Measurements from ENCODE around the gene TRAPPC1. TPM values are rescaled to one million over a fixed set of nuclear protein-coding genes. Genes with fewer than 3 reads are reported as not detected.
A peak's percentile ranks its signal among the peaks of the same experiment; 100 is the strongest.

TRAPPC1 gene
- total RNA-seq, 1 experiment from 2014 or later: 99.7 TPM

DNA sequence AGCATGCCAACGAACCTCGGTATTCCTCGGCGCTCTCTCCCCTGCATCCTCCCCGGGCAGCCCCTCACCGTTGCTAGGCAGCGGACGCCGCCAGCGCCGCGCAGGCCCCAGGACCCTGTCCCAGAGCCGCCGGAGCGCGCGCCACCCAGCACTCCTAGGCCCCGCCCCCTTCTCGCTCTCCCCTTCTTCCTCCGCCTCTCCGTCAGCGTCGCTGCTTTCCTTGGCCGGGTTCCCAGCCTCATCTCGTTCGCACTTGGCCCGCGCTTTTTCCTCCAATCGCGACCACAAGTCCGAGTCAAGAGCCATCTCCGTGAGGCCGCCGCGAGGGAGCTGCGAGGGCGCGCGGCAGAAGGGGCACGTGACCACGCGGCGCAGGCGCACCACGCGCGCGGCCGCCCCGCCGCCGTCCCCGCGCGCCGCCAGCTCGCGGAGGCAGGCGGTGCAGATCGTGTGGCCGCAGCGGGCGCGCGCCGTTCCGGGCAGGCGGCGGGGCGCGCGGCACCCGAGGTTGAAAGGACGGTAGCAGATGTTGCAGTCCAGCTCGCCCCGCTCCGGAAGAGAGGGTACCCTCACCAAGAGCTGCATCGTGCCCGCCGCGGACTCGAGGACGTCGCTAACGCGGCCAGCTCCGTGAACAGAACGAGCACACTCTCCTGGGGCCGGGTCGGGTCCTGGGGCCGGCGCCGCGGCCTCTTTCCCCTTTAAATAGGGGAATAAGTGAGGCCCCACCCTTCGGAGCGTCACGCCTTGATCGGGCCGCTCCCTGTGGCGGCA is 15.9 kb downstream of the TRAPPC1 start, which contains the start of gene RNF227:
RNF227 (minus strand) TSS at position 679 of the 774 bp plus-strand sequence; CDS start at position 585, 94 bp downstream.
- DNase-seq (ENCODE audit: low spot score) (peak; percentile 90), ATAC-seq (peak; percentile 94)
- H3K36me3 Mint-ChIP-seq: no peaks in the 10 kb centered on the region
- H3K4me3 Mint-ChIP-seq: peak within 1 kb of the TSS; percentile 72
- POLR2A ChIA-PET: interaction anchor here (0.5 to 1.3 kb wide), 2 partner anchors 14 to 269 kb away, joined by 3 read pairs; partner anchors contain the start of gene KCNAB3
- H3K4me1 Mint-ChIP-seq: peaks cover 13% of the 10 kb centered on the region
- 0 out of 2 replicates have a peak, but pooled peaks cover 3% of the 10 kb centered on the region for H3K9me3 Mint-ChIP-seq
- H3K27me3 Mint-ChIP-seq (ENCODE audit: low read depth): peaks cover 70% of the 10 kb centered on the region
- CTCF ChIA-PET: interaction anchor here (0.7 to 6.3 kb wide), 11 partner anchors 25 to 173 kb away, joined by 3 to 53 read pairs (median 4); partner anchors contain the start of genes ALOX15B and NAA38
- H3K27ac Mint-ChIP-seq: no peak within 1 kb of the TSS
- peak; percentile 65; the same call in 1 of the 2 replicates for TF ChIP-seq NR1H2 (CRISPR knock-in tag; IDR thresholded peaks at IDR 0.05)
- TF ChIP-seq, protein P1, sequence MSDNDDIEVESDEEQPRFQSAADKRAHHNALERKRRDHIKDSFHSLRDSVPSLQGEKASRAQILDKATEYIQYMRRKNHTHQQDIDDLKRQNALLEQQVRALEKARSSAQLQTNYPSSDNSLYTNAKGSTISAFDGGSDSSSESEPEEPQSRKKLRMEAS (CRISPR knock-in tag; IDR thresholded peaks at IDR 0.05): peak; percentile 92
- no peak for TF ChIP-seq ZNF423 (CRISPR knock-in tag; IDR thresholded peaks at IDR 0.05)
- peak; percentile 27; the same call in 1 of the 2 replicates for TF ChIP-seq ZNF317 (CRISPR knock-in tag; IDR thresholded peaks at IDR 0.05; ENCODE audit: borderline replicate concordance, low read depth)
- peak; percentile 78 for TF ChIP-seq SMAD3 (CRISPR knock-in tag; IDR thresholded peaks at IDR 0.05; ENCODE audit: borderline replicate concordance)
- TF ChIP-seq, protein P2, sequence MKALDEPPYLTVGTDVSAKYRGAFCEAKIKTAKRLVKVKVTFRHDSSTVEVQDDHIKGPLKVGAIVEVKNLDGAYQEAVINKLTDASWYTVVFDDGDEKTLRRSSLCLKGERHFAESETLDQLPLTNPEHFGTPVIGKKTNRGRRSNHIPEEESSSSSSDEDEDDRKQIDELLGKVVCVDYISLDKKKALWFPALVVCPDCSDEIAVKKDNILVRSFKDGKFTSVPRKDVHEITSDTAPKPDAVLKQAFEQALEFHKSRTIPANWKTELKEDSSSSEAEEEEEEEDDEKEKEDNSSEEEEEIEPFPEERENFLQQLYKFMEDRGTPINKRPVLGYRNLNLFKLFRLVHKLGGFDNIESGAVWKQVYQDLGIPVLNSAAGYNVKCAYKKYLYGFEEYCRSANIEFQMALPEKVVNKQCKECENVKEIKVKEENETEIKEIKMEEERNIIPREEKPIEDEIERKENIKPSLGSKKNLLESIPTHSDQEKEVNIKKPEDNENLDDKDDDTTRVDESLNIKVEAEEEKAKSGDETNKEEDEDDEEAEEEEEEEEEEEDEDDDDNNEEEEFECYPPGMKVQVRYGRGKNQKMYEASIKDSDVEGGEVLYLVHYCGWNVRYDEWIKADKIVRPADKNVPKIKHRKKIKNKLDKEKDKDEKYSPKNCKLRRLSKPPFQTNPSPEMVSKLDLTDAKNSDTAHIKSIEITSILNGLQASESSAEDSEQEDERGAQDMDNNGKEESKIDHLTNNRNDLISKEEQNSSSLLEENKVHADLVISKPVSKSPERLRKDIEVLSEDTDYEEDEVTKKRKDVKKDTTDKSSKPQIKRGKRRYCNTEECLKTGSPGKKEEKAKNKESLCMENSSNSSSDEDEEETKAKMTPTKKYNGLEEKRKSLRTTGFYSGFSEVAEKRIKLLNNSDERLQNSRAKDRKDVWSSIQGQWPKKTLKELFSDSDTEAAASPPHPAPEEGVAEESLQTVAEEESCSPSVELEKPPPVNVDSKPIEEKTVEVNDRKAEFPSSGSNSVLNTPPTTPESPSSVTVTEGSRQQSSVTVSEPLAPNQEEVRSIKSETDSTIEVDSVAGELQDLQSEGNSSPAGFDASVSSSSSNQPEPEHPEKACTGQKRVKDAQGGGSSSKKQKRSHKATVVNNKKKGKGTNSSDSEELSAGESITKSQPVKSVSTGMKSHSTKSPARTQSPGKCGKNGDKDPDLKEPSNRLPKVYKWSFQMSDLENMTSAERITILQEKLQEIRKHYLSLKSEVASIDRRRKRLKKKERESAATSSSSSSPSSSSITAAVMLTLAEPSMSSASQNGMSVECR (CRISPR knock-in tag; IDR thresholded peaks at IDR 0.05; ENCODE audit: borderline replicate concordance): peak; percentile 97
- TF ChIP-seq, protein P3, sequence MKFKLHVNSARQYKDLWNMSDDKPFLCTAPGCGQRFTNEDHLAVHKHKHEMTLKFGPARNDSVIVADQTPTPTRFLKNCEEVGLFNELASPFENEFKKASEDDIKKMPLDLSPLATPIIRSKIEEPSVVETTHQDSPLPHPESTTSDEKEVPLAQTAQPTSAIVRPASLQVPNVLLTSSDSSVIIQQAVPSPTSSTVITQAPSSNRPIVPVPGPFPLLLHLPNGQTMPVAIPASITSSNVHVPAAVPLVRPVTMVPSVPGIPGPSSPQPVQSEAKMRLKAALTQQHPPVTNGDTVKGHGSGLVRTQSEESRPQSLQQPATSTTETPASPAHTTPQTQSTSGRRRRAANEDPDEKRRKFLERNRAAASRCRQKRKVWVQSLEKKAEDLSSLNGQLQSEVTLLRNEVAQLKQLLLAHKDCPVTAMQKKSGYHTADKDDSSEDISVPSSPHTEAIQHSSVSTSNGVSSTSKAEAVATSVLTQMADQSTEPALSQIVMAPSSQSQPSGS (CRISPR knock-in tag; IDR thresholded peaks at IDR 0.05; ENCODE audit: borderline replicate concordance, low read depth): peak; percentile 10
- peak; percentile 99 for TF ChIP-seq FOXP1 (CRISPR knock-in tag; IDR thresholded peaks at IDR 0.05; ENCODE audit: borderline replicate concordance)
- TF ChIP-seq JUN (CRISPR knock-in tag; IDR thresholded peaks at IDR 0.05): peak; percentile 91; the same call in 1 of the 2 replicates
- TF ChIP-seq EMX1 (CRISPR knock-in tag; IDR thresholded peaks at IDR 0.05): no peak
- TF ChIP-seq, protein P4, sequence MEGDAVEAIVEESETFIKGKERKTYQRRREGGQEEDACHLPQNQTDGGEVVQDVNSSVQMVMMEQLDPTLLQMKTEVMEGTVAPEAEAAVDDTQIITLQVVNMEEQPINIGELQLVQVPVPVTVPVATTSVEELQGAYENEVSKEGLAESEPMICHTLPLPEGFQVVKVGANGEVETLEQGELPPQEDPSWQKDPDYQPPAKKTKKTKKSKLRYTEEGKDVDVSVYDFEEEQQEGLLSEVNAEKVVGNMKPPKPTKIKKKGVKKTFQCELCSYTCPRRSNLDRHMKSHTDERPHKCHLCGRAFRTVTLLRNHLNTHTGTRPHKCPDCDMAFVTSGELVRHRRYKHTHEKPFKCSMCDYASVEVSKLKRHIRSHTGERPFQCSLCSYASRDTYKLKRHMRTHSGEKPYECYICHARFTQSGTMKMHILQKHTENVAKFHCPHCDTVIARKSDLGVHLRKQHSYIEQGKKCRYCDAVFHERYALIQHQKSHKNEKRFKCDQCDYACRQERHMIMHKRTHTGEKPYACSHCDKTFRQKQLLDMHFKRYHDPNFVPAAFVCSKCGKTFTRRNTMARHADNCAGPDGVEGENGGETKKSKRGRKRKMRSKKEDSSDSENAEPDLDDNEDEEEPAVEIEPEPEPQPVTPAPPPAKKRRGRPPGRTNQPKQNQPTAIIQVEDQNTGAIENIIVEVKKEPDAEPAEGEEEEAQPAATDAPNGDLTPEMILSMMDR (IDR thresholded peaks at IDR 0.05): no peak
- TF ChIP-seq ZBTB21 (CRISPR knock-in tag; IDR thresholded peaks at IDR 0.05; ENCODE audit: borderline replicate concordance): 0 out of 2 replicates have a peak, but pooled peaks have one; percentile 74
- TF ChIP-seq ETV6 (CRISPR knock-in tag; IDR thresholded peaks at IDR 0.05): peak; percentile 85
- TF ChIP-seq HMGA2 (CRISPR knock-in tag; IDR thresholded peaks at IDR 0.05): no peak
- TF ChIP-seq, protein P5, sequence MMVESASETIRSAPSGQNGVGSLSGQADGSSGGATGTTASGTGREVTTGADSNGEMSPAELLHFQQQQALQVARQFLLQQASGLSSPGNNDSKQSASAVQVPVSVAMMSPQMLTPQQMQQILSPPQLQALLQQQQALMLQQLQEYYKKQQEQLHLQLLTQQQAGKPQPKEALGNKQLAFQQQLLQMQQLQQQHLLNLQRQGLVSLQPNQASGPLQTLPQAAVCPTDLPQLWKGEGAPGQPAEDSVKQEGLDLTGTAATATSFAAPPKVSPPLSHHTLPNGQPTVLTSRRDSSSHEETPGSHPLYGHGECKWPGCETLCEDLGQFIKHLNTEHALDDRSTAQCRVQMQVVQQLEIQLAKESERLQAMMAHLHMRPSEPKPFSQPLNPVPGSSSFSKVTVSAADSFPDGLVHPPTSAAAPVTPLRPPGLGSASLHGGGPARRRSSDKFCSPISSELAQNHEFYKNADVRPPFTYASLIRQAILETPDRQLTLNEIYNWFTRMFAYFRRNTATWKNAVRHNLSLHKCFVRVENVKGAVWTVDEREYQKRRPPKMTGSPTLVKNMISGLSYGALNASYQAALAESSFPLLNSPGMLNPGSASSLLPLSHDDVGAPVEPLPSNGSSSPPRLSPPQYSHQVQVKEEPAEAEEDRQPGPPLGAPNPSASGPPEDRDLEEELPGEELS (CRISPR knock-in tag; IDR thresholded peaks at IDR 0.05): peak; percentile 97
- TF ChIP-seq, protein P6, sequence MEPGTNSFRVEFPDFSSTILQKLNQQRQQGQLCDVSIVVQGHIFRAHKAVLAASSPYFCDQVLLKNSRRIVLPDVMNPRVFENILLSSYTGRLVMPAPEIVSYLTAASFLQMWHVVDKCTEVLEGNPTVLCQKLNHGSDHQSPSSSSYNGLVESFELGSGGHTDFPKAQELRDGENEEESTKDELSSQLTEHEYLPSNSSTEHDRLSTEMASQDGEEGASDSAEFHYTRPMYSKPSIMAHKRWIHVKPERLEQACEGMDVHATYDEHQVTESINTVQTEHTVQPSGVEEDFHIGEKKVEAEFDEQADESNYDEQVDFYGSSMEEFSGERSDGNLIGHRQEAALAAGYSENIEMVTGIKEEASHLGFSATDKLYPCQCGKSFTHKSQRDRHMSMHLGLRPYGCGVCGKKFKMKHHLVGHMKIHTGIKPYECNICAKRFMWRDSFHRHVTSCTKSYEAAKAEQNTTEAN (CRISPR knock-in tag; IDR thresholded peaks at IDR 0.05): peak; percentile 89
- peak; percentile 11; the same call in 1 of the 2 replicates for TF ChIP-seq SMAD4 (CRISPR knock-in tag; IDR thresholded peaks at IDR 0.05)
- TF ChIP-seq, protein P7, sequence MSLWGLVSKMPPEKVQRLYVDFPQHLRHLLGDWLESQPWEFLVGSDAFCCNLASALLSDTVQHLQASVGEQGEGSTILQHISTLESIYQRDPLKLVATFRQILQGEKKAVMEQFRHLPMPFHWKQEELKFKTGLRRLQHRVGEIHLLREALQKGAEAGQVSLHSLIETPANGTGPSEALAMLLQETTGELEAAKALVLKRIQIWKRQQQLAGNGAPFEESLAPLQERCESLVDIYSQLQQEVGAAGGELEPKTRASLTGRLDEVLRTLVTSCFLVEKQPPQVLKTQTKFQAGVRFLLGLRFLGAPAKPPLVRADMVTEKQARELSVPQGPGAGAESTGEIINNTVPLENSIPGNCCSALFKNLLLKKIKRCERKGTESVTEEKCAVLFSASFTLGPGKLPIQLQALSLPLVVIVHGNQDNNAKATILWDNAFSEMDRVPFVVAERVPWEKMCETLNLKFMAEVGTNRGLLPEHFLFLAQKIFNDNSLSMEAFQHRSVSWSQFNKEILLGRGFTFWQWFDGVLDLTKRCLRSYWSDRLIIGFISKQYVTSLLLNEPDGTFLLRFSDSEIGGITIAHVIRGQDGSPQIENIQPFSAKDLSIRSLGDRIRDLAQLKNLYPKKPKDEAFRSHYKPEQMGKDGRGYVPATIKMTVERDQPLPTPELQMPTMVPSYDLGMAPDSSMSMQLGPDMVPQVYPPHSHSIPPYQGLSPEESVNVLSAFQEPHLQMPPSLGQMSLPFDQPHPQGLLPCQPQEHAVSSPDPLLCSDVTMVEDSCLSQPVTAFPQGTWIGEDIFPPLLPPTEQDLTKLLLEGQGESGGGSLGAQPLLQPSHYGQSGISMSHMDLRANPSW (CRISPR knock-in tag; conservative IDR thresholded peaks at IDR 0.05; ENCODE audit: low read depth): no peak
- no peak; the same call in 1 of the 2 replicates for TF ChIP-seq ZNF219 (CRISPR knock-in tag; IDR thresholded peaks at IDR 0.05; ENCODE audit: borderline replicate concordance)
- peak; percentile 69; the same call in 1 of the 2 replicates for TF ChIP-seq ESRRA (CRISPR knock-in tag; IDR thresholded peaks at IDR 0.05; ENCODE audit: borderline replicate concordance)
- no peak for TF ChIP-seq JAZF1 (CRISPR knock-in tag; IDR thresholded peaks at IDR 0.05)
